Measurements from ENCODE around the gene KRTAP2-2.

DNA sequence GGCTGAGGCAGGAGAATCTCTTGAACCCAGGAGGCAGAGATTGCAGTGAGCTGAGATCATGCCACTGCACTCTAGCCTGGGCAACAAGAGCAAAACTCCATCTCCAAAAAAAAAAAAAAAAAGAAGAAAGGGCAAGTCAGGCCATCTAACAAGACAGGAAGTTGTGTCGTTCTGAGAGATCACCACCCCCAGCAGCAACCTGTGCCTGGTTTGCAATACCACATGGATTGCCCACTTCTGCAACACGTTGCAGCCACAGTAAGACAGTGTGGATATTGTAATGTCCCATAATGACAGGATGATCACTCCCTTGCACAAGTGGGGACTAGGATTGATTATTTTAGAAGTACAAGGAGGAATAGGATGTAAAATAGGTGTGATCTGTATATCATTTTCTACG is 14.0 kb upstream of the KRTAP2-2 start:
- TF ChIP-seq, protein P1, sequence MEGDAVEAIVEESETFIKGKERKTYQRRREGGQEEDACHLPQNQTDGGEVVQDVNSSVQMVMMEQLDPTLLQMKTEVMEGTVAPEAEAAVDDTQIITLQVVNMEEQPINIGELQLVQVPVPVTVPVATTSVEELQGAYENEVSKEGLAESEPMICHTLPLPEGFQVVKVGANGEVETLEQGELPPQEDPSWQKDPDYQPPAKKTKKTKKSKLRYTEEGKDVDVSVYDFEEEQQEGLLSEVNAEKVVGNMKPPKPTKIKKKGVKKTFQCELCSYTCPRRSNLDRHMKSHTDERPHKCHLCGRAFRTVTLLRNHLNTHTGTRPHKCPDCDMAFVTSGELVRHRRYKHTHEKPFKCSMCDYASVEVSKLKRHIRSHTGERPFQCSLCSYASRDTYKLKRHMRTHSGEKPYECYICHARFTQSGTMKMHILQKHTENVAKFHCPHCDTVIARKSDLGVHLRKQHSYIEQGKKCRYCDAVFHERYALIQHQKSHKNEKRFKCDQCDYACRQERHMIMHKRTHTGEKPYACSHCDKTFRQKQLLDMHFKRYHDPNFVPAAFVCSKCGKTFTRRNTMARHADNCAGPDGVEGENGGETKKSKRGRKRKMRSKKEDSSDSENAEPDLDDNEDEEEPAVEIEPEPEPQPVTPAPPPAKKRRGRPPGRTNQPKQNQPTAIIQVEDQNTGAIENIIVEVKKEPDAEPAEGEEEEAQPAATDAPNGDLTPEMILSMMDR (IDR thresholded peaks at IDR 0.05) = no peak
- no peak for TF ChIP-seq ZFX (IDR thresholded peaks at IDR 0.05; ENCODE audit: borderline replicate concordance)

Data from 22Rv1 (cell line).